Activated CD4-positive, CD25-positive, alpha-beta regulatory T cell treated with anti-CD3 and anti-CD28 coated beads, Interleukin-2, amount 50 U/mL, for 72 hours (primary cell): ENCODE data around the gene CDYL.
"Not testable (repeated sequence)": the region's sequence is repeated elsewhere in the genome, so short reads cannot be mapped to it uniquely, and the experiment has no call there.

Experiments used
- DNase-seq: peaks from one replicate; pipeline ENCODE4 v3.0.0; 2021

CDYL gene

DNA sequence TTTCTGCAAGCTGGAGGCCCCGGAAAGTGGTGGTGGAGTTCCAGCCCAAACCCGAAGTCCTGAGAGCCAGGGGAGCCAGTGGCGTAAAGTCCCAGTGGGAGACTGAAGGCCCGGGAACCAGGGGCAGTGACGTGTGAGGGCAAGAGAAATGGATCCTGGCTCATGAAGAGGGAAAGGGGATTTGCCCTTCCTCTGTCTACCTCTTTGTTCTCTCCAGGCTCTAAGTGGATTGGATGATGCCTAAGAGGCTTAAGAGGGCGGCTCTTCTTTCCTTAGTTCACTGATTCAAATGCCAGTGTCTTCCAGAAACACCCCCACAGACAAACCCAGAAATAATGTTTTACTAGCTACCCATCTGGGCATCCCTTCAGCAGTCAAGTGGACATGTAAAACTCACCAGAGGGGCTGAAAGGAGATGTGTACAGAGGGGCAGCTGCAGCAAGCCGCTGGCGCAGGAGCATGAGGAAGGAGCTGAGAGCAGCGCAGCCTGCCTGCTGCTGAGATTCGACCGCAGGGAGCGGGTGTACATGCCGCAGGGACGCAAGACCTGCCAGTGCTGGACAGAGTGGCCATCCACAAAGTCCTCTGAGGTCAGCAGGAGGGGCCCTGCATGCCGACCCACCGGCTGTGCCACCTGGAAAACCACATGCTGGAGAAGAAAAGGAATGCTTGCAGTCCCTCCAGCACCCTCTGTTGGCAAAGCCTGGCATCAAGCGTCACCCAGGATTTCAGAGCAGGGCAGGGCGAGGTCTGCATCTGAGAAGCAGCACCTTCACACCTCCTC, 29.5 kb downstream of the CDYL start:
- no peak for DNase-seq

DNA sequence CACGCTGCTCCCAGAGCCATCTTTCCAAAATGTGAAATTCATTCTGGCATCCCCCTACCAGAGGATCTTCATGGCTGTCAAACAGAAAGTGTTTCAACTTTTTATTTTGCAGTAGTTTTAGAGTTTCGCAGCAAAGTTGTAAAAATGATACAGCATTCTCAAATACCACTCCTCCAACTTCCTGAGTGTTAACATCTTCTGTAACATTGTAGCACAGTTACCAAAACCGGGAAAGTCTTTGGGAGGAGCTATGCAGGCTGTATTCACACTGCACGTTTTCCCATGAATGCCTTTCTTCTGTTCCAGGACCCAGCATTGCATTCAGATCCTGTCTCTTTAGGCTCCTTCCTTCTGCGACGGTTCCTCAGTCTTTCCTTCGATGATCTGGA, 30.1 kb downstream of the CDYL start:
- DNase-seq, result no peak

DNA sequence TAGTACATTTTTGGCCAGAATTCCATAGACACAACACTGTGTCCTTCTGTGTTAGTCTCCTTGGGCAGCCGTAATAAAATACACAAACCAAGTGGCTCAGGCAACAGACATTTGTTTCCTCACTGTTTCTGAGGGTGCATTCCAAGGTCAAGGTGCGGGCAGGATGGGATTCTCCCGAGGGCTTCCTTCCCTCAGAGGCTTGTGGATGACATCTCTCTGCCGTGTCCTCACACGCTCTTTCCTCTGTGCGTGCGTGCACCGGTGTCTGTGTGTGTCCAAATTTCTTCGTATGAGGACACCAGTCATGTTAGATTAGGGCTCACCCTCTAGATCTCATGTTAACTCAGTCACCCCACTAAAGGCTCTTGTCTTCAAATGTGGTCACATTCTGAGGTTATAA, 30.6 kb downstream of the CDYL start:
- no peak for DNase-seq

DNA sequence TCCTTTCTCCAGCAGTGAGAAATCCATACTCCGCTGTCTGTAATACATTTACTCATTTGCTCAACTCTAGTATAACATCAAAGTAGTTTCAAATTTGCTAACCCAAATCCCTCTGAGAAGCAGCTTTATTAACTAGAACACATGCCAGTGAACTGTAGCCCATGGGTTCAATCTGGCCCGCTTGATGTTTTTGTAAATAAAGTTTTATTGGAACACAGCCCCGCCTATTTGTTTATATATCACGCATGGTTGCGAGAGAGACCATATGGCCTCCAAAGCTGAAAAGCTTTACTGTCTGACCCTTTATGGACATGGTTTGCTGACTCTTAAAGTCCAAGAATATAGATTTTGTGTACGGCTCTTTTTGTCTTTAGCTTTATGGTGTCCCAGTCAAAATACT, 32.2 kb downstream of the CDYL start:
- DNase-seq, result no peak

DNA sequence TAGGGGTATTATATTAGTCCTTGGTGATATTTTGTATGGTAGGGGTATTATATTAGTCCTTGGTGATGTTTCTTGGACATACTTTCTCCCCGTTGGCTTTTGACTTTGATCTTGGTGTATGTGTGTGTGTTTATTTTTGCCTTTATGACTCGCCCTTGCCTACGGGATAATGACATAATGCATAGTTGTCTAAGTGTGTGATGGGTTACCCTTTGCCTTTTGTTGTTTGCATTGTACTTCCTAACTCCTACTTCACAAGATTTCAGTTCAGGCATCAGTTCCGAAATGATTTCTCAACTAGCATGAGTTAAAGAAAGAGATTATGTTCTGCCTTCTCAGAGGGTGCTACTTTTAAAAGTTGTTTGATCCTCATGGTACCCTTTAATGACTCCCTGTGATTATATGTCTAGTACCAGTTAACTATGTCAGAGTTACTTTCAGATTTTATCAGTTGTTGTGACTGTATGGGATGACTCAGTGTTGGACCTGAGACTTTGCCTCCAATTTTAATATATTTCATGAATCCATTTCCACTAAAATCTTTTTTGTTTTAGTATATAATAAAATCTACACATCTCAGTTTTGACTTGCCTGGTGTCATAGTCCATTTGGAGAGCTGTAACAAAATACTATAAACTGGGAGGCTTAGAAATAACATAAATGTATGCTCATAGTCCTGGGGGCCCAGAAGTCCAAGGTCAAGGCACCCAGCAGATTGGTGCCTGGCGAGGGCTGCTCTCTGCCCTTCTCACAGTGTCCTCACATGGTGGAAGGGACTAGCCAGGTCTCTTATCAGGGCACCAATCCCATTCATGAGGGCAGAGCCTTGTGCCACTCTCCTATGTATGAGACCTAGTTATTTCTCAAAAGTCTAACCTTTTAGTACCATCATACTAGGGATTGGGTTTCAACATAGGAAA, 34.1 kb downstream of the CDYL start:
- DNase-seq, result no peak

DNA sequence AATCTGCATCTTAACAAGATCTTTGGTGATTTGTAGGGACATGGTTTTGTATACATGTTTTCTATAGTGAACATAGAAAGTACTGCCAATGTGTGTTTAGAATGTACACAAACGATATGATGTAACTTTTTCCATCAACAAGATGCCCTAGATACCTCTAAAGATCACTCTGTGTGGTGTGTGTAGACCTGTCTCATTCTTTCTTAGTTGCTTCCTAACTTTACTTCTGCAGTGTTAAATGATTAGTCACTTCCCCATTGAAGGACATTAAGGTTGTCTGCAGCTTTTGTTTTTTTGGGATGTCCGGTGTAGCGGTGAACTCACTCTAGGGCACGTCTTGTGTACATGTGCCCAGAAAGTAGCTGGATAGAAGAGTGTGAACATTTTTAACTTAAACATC, 35.9 kb downstream of the CDYL start:
- DNase-seq, result no peak

DNA sequence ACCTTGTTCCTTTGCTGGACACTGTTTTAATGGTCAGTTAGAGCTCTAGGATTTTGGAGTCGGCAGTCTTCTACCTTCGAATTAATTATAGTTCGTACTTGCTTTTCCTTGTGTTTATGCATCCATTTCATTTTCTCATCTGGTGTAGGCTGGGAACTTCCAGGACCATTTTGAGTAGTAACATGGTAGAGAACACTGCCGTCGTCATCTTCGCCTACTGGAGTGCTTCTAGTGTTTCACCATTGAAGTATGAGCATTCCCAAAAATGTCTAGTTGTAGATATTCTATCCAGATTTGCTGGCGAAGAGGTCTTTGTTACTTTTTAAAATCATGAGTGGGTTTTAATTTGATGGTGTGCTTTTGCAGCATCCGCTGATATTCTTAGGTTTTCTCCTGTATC, 36.9 kb downstream of the CDYL start:
- DNase-seq, result no peak

DNA sequence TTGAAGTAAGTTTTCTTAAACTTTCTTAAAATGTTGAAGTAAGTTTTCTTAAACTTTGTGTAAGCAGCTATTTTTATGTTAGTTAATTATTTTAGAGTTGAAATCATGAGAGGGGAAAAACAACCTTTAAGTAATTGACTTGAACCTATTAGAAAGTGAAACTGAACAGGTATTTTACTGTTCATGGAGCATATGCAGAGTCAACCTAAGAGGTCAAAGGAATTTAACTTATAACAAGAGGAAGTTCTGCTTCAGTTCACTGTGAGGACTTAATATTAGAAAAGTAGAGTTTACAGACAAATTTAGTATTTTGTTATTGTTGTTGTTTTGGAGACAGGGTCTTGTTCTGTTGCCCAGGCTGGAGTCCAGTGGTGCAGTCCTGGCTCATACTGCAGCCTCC, 38.0 kb downstream of the CDYL start:
- no peak for DNase-seq

DNA sequence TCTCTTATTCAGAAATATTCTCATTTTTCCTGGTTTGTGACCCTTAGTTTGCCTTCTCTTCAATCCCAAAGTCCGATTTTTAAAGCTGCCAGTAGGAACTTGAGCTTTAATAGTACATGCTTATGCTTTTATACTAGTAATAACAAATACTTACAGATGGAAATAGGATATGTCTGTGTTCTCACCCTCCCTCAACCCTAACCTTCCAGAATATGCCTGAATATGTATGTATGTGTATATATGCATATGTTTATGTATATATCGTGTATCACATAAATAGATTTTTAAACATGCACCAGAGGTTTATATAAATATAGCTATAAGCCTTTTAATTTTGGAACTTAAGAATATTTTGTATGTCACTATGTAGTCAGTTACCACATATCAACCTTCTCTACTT, 38.8 kb downstream of the CDYL start:
- DNase-seq, result no peak

DNA sequence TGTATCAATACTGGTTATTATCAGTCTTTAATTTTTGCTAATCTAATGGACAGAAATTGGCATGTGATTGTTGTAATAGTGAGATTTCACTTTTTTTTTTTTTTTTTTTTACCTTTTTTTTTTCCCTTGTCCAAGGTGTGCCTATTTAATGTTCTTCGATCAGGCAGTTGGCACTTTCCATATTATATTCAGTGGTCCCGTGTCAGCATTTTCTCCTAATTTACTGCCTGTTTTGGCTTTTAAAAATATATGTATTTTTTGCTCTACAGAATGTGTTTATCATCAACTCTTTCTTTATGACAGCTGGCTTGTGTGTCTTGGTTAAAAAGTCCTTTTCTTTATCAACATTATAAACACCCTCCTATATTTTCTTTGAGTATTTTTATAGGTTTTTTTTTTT, 39.4 kb downstream of the CDYL start:
- DNase-seq, result no peak

DNA sequence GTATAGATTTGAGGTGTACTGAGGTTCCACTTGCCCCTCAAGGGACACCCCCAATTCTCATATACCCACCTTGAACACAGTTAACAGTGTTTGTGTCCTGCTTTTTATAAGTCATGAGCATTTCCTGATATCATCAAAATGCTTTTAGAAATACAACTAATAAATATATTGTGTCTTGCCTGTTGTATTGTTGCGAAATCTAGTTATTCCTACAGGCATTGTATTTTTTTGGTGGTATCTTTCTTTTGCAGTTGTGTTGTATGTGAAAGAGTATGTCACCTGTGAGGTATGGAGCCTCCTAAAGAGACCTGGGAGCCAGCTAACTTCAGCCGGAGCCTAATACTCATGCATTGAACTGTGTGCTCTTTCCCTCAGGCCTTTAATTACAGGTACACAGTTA, 40.7 kb downstream of the CDYL start:
- no peak for DNase-seq

DNA sequence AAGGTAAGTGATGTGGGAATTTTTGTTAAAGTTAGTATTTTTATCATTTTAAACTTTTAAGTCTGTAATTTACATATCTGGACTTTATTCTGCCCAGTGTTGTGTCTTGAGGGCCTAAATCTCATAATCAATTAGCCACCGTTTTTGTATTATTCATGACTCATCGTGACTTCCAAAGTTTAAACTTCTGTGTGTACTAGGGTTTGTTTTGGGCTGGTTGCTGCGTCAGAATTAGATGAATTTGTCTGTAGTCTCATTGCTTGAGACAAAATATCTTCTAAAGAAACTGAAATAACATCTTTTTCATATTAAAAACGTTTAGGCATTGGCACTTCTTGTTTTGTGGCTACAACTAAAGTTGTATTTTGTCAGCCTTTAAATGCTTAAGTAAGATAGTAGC, 41.3 kb downstream of the CDYL start:
- DNase-seq, result no peak

DNA sequence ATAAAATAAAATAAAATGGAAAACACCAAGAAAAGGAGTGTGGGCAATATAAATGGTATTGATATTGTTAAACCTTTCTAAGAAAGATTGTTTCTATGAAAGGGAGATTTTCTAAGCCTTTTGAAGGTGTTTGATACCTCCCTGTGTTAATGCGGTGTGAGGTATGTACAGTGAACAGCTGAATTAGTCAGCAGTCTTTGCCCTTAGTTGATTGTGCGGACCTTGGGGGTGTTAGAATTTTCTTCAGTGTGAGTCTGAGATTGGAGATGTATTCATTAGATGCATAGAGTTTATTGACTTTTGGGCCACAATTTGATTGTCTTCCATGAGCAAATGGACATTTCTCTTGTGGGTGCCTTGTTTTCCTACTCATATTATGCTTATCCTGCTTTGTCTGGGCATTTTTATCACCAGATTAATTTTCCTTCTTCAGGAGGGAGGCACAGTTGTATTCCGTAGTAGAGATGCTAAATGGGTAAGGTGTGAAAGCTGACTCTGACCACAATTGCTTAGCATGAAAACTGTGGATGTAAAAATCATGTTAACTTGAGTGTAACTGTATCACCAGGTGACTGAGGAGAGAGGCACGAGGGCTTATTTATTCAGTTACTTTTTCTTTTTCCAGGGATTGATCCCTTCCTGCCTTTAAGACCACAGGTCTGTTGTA, 42.2 kb downstream of the CDYL start:
- no peak for DNase-seq

DNA sequence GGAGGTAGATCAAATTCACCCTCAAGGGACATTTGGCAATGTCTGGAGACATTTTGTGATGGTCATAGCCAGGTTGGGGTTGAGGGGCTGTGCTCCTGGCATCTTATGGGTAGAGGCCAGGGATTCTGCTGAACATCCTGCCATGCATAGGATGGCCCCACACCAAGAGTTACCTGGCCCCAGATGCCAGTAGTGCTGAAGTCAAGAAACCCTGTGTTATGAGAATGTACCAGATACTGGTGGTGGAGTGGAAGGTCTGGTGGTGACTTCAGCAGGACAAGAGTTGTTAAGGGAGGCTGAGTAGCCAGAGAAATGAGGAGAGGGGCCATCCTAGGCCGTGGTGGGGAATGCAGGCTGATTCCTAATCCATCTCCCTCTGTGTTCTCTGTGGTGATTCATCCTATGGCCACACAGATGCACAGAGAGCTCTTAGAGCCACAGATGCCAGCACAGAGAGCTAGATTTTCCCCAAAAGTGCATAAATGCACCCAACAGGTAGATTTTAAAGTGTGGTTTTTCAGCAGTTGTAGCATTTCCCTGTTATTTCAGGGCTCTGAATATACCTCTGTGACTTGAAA, 43.6 kb downstream of the CDYL start:
- no peak for DNase-seq

DNA sequence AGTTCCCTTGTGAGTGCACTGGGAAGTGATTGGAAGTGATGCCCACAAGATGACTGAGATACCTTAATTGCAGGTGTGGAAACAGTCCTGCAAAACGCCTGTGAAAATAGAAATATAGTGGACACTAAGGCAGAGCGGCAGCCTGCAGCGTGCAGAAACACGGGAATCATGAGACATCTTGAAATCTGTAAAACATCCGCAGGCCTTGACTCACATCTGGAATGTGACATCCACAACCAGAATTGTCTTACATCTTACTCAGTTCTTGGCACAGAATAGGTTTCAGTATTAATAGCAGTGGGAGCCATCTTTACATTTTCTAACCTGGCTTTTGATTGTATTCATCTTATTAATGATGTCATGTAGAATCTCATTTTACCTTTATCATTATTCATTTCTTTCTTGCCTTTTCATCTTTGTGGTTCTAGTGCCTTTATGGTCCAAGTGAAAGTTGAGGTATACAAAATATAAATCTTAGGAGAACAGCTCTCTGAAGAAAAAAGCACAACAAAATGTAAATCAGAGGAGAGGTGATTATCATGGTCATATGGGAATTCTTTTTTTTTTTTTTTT, 44.6 kb downstream of the CDYL start:
- DNase-seq, result no peak

DNA sequence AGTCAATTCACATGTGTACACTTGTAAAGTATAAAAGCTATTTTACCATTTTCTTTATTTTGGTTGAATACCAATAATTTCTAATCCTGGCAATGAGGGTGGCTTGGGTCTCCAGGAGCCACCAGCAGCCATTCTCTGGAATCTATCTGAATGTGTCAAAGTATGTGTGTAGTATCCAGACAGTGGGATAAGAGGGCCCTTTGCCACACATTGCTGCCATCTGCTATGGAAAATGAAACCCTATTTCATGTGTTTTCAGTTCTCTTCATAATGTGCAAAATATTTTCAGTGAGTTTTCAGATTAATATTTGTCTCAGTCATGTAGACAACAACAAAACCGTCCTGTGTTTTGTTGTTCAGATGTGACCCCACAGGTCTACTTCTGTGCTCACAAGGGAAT, 46.3 kb downstream of the CDYL start:
- DNase-seq, result no peak

DNA sequence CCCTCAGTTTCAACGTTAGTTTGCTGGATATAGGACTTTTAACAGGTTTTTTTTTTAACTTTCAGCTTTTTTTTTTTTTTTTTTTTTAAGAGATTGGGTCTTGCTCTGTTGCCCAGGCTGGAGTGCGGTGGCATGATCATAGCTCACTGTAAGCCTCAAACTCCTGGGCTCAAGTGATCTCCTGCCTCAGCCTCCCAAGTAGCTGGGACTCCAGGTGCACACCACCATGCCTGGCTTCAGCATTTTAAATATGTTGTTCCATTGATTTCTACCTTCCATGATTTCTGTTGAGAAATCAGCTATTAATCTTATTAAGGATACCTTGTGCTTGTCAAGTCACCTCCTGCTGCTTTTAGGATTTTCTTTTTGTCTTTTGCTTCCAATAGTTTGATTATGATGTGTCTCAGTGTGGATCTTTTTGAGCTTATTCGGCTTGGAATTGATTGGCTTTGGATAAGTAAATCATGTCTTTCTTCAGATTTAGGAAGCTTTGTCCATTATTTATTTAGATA, 52.0 kb downstream of the CDYL start:
- DNase-seq, result no peak

DNA sequence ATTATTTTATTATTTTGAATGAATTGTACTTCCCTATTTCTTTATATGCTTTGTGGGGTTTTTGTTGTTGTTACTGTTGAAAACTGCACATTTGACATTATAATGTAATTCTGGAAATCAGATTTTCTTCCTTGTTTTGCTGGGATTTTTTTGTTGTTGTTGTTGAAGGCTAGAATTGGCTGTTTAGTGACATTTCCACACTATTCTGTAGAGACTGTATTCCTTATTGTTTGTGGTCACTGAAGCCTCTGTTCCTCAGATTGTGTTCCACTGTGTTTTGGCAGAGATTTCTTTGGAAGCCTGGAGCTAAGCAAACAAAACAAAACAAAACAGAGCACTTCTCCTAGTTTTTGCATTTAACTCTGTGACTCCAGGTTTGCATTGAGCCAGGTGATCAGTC, 52.9 kb downstream of the CDYL start:
- DNase-seq, result no peak

DNA sequence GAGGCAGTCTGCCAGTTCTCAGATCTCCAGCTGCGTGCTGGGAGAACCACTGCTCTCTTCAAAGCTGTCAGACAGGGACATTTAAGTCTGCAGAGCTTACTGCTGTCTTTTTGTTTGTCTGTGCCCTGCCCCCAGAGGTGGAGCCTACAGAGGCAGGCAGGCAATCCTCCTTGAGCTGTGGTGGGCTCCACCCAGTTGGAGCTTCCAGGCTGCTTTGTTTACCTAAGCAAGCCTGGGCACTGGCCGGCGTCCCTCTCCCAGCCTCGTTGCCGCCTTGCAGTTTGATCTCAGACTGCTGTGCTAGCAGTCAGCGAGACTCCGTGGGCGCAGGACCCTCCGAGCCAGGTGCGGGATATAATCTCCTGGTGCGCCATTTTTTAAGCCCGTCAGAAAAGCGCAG, 59.3 kb downstream of the CDYL start:
- DNase-seq, result not testable (repeated sequence)

DNA sequence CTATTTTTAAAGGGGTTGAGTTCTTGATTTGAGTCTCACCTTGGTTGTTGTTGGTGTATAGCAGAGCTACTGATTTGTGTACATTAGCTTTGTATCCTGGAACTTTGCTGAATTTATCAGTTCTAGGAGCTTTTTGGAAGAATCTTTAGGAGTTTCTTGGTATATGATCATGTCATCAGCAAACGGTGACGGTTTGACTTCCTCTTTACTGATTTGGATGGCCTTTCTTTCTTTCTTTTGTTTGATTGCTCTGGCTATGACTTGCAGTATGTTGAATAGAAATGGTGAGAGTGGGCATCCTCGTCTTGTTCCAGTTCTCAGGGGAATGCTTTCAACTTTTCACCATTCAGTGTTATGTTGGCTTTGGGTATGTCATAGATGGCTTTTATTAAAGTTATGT, 64.0 kb downstream of the CDYL start:
- DNase-seq, result no peak

DNA sequence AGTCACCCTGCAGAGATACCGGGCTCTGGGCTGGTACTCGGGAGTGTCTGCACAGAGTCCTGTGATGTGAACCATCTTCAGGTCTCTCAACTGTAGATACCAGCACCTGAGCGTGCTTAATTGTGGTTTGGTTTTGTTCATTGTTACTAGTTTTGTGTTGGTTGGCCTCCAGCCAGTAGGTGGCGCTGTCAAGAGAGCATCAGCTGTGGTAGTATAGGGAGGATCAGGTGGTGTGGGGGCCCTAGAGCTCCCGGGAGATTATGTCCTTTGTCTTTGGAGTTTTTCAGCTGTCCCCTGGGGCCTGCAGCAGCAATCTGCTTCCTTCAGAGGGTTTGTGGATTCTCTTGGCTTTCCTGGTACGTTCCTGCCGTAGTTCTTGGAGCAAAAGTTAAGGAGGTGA, 67.9 kb downstream of the CDYL start:
- DNase-seq, result peak; percentile 37

DNA sequence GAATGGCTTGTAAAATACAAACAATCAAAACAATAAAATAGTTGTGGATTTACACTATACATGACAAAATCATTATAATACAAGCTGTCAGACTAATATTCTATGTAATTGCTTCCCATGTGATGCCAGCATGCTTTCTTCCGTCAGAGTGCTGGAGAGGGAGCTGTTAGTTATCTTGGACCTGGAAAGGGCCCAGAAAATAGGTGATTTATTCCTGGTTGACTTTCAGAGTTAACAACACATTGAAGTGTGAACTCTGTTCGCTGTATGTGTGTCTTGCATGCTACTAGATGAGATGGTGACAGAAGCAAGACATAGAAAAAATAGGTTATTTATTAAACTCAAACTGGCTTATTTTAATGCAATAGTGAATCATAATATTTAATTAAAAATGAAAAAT, 70.2 kb downstream of the CDYL start:
- DNase-seq, result no peak
